22Rv1 (cell line): Measurements from ENCODE around the gene FSD2.

Source experiments
- ZFX ChIP-seq: fragments of 450-650 bp; IDR thresholded peaks from 2 replicates; pipeline ENCODE4 v1.6.1; 2017; ENCODE audit warnings: antibody characterized with exemption, borderline replicate concordance
- TF ChIP-seq, protein P1 (sequence below): fragments of 450-650 bp; IDR thresholded peaks from 2 replicates; pipeline ENCODE4 v1.5.1; 2017; ENCODE audit warnings: mild to moderate bottlenecking

GRCh38 chr15:82742134-82742533 lies 63.7 kb downstream of the FSD2 start:
- TF ChIP-seq, protein P1, sequence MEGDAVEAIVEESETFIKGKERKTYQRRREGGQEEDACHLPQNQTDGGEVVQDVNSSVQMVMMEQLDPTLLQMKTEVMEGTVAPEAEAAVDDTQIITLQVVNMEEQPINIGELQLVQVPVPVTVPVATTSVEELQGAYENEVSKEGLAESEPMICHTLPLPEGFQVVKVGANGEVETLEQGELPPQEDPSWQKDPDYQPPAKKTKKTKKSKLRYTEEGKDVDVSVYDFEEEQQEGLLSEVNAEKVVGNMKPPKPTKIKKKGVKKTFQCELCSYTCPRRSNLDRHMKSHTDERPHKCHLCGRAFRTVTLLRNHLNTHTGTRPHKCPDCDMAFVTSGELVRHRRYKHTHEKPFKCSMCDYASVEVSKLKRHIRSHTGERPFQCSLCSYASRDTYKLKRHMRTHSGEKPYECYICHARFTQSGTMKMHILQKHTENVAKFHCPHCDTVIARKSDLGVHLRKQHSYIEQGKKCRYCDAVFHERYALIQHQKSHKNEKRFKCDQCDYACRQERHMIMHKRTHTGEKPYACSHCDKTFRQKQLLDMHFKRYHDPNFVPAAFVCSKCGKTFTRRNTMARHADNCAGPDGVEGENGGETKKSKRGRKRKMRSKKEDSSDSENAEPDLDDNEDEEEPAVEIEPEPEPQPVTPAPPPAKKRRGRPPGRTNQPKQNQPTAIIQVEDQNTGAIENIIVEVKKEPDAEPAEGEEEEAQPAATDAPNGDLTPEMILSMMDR: no peak
- TF ChIP-seq ZFX: no peak
